K562 (cell line): ENCODE results near the gene KCND3.

Experiments used
- EP300 ChIP-seq: IDR thresholded peaks from 2 replicates; pipeline ENCODE4 v1.6.1; 2012; ENCODE audit warnings: low read length, improper control_type of control experiment
- ETV6 ChIP-seq, 3 experiments: fragments of 150-350 bp in 1 of 3; sonication (generic) in 1 of 3; formaldehyde crosslinking in 1 of 3; IDR thresholded peaks; 2 replicates each; pipeline versions ENCODE4 v1.6.1 to v1.8.0; 2014 to 2022; ENCODE audit warnings: borderline replicate concordance in 2 of 3, low read depth in 2 of 3, antibody characterized with exemption in 1 of 3, low read length in 1 of 3, mild to moderate bottlenecking in 1 of 3, missing genetic modification reagents in 1 of 3
- USF1 ChIP-seq: sonication (generic); formaldehyde crosslinking; IDR thresholded peaks from 2 replicates; pipeline ENCODE4 v1.9.0; 2022; ENCODE audit warnings: mild to moderate bottlenecking, missing genetic modification reagents
- ZNF780A ChIP-seq: fragments of 250-450 bp; sonication (Bioruptor Pico); IDR thresholded peaks from 2 replicates; pipeline ENCODE4 v1.5.0; 2021; ENCODE audit warnings: mild to moderate bottlenecking
- TF ChIP-seq, protein P1 (sequence below): sonication (generic); formaldehyde crosslinking; IDR thresholded peaks from 2 replicates; pipeline ENCODE4 v1.8.1; 2022; ENCODE audit warnings: missing genetic modification reagents

DNA sequence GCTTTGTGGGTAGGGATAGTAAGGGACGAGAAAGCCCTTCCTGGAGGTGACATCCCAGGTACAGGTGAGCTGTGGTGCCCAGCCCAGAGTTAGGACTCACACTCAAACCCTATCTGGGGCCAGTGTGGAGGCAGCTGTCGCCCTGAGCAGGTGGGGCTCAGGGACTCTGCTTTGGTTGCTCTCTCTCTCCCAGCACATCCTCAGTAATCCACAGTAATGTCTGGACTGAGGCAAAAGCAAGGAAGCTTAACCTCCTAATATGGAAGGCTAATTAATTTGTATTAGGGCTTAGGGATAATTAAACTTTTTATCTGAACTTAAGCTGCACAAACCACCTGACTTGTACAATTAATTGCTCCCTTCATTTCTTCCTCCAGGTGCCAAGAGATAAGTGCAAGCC is 195.5 kb downstream of the KCND3 start:
- TF ChIP-seq USF1 (CRISPR knock-in tag) (no peak), ZNF780A (CRISPR knock-in tag) (no peak), ETV6 (IDR thresholded peaks at IDR 0.05; ENCODE audit: borderline replicate concordance in 1 of 2, low read depth in 2 of 2, low read length in 1 of 2) (no peak), ETV6 (CRISPR knock-in tag; IDR thresholded peaks at IDR 0.05; ENCODE audit: borderline replicate concordance) (no peak), EP300 (no peak)
- TF ChIP-seq, protein P1, sequence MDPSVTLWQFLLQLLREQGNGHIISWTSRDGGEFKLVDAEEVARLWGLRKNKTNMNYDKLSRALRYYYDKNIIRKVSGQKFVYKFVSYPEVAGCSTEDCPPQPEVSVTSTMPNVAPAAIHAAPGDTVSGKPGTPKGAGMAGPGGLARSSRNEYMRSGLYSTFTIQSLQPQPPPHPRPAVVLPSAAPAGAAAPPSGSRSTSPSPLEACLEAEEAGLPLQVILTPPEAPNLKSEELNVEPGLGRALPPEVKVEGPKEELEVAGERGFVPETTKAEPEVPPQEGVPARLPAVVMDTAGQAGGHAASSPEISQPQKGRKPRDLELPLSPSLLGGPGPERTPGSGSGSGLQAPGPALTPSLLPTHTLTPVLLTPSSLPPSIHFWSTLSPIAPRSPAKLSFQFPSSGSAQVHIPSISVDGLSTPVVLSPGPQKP (CRISPR knock-in tag): no peak
